ENCODE results near the gene TSPAN9. TPM values are rescaled to one million over a fixed set of nuclear protein-coding genes. Genes with fewer than 3 reads are reported as not detected.
A peak's percentile ranks its signal among the peaks of the same experiment; 100 is the strongest.

Gene TSPAN9
- total and polyA plus RNA-seq, 4 donors: 23.0 to 72.3 (median 33.9) TPM

- 57 to 60% methylated on average over 18 of the region's 18 CpGs for WGBS, 2 donors
- peaks cover 0 to 10% (median 0%) of the 10 kb centered on the region in 3 donors for H3K27me3 ChIP-seq (ENCODE audit: control insufficient read depth in 3 of 3, insufficient read depth in 3 of 3, low read length in 2 of 3)
- H3K36me3 ChIP-seq (ENCODE audit: control insufficient read depth in 4 of 4, insufficient read depth in 4 of 4, low read length in 4 of 4): no peaks in the 10 kb centered on the region
- peak; percentile 53 to 72 (median 64) for DNase-seq
- H3K4me1 ChIP-seq (ENCODE audit: control insufficient read depth in 5 of 5, insufficient read depth in 5 of 5, low read length in 5 of 5): peaks cover 0 to 20% (median 7%) of the 10 kb centered on the region in 5 donors
- no peak overlapping the region for H3K27ac ChIP-seq (ENCODE audit: low read depth in 1 of 2, low read length in 1 of 2)
- no peak overlapping the region for H3K9ac ChIP-seq (ENCODE audit: insufficient read depth in 1 of 2, low read length in 2 of 2)
- no peak overlapping the region for H3K4me3 ChIP-seq
- no peak for TF ChIP-seq CTCF (IDR thresholded peaks at IDR 0.05; ENCODE audit: control extremely low read depth, extremely low read depth)
- ATAC-seq (ENCODE audit: insufficient read depth, low FRiP score): no peak
- peaks cover 0 to 2% (median 0%) of the 10 kb centered on the region in 4 donors for H3K9me3 ChIP-seq (ENCODE audit: control insufficient read depth in 4 of 4, insufficient read depth in 3 of 4, low read length in 3 of 4)
These were observed 226.4 kb downstream of the TSPAN9 start for GRCh38 chr12:3303410-3304136.

GRCh38 chr12:3304436-3305165 lies 227.4 kb downstream of the TSPAN9 start:
- H3K4me3 ChIP-seq: no peak overlapping the region
- DNase-seq: peak; percentile 26 to 38 (median 32)
- ATAC-seq (ENCODE audit: insufficient read depth, low FRiP score): no peak
- H3K27ac ChIP-seq (ENCODE audit: low read depth in 1 of 2, low read length in 1 of 2): no peak overlapping the region
- H3K9me3 ChIP-seq (ENCODE audit: control insufficient read depth in 4 of 4, insufficient read depth in 3 of 4, low read length in 3 of 4): peaks cover 0 to 2% (median 0%) of the 10 kb centered on the region in 4 donors
- peaks cover 0 to 7% (median 0%) of the 10 kb centered on the region in 3 donors for H3K27me3 ChIP-seq (ENCODE audit: control insufficient read depth in 3 of 3, insufficient read depth in 3 of 3, low read length in 2 of 3)
- H3K4me1 ChIP-seq (ENCODE audit: control insufficient read depth in 5 of 5, insufficient read depth in 5 of 5, low read length in 5 of 5): peaks cover 0 to 20% (median 7%) of the 10 kb centered on the region in 5 donors
- H3K9ac ChIP-seq (ENCODE audit: insufficient read depth in 1 of 2, low read length in 2 of 2): no peak overlapping the region
- TF ChIP-seq CTCF (IDR thresholded peaks at IDR 0.05; ENCODE audit: control extremely low read depth, extremely low read depth): no peak
- no peaks in the 10 kb centered on the region for H3K36me3 ChIP-seq (ENCODE audit: control insufficient read depth in 4 of 4, insufficient read depth in 4 of 4, low read length in 4 of 4)
- 78 to 81% methylated on average over 30 of the region's 30 CpGs for WGBS, 2 donors

GRCh38 chr12:3305464-3305863 lies 228.3 kb downstream of the TSPAN9 start:
- Histone ChIP-seq H3K4me3 (no peak overlapping the region), H3K9ac (ENCODE audit: insufficient read depth in 1 of 2, low read length in 2 of 2) (no peak overlapping the region), H3K9me3 (ENCODE audit: control insufficient read depth in 4 of 4, insufficient read depth in 3 of 4, low read length in 3 of 4) (peaks cover 0 to 2% (median 0%) of the 10 kb centered on the region in 4 donors), H3K4me1 (ENCODE audit: control insufficient read depth in 5 of 5, insufficient read depth in 5 of 5, low read length in 5 of 5) (peaks cover 0 to 14% (median 2%) of the 10 kb centered on the region in 5 donors), H3K36me3 (ENCODE audit: control insufficient read depth in 4 of 4, insufficient read depth in 4 of 4, low read length in 4 of 4) (no peaks in the 10 kb centered on the region), H3K27ac (ENCODE audit: low read depth in 1 of 2, low read length in 1 of 2) (no peak overlapping the region), H3K27me3 (ENCODE audit: control insufficient read depth in 3 of 3, insufficient read depth in 3 of 3, low read length in 2 of 3) (peaks cover 0 to 6% (median 0%) of the 10 kb centered on the region in 3 donors)
- TF ChIP-seq CTCF (IDR thresholded peaks at IDR 0.05; ENCODE audit: control extremely low read depth, extremely low read depth): no peak
- ATAC-seq (ENCODE audit: insufficient read depth, low FRiP score): no peak
- 93 to 95% methylated on average over 12 of the region's 12 CpGs for WGBS, 2 donors
- no peak for DNase-seq
